NCI-H128 (cell line): Measurements from ENCODE around the gene AMD1.
A peak's percentile ranks its signal among the peaks of the same experiment; 100 is the strongest.
"Not testable (repeated sequence)": the region's sequence is repeated elsewhere in the genome, so short reads cannot be mapped to it uniquely, and the experiment has no call there.

ENCODE experiments used
- DNase-seq: peaks from one replicate; lab custom pipeline; 2025; ENCODE audit not compliant: unreplicated experiment; lab: John Stamatoyannopoulos, UW

The AMD1 gene

DNA sequence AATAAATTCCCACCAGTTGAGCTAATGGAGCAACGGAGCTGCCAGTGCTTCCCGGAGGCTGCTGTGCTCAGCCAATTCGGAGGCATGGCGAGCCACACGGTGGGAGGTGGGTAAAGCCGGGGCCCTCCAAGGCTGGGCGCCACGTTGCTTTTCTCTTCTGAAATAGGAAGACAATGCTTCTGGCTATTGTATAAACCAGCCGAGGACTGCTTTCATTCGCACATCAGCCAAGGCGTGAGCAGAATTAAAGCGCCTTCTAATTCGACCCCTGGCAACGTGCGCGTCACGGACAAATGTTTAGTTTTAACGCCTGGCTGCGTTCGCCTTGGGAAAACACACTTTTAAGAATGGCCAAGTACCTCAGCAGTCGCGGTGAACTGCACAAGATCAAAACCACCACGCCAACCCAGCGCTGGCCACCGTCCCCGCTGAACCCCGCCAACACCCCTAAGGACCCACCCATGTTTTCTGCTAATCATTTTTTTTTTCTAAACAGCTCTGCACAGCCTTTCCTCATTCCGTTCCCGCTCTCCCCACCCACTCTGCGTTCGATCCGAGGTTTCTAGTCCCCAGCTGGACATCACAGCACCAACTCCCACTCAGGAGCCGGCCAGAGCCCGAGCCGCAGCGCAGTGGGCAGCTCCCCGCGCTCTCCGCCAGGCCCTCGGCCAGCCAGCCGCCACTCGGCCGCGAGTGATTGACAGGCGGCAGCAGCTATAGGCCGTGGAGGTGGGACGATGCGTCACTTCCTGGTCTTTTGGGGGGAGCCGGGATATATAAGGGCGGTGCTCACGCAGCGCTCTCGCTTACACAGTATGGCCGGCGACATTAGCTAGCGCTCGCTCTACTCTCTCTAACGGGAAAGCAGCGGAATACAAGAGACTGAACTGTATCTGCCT lies at the start of gene AMD1:
AMD1 (plus strand) TSS at position 805 of the 899 bp plus-strand sequence. CDS start 321 bp downstream, outside the sequence.
- DNase-seq: peak; percentile 92

DNA sequence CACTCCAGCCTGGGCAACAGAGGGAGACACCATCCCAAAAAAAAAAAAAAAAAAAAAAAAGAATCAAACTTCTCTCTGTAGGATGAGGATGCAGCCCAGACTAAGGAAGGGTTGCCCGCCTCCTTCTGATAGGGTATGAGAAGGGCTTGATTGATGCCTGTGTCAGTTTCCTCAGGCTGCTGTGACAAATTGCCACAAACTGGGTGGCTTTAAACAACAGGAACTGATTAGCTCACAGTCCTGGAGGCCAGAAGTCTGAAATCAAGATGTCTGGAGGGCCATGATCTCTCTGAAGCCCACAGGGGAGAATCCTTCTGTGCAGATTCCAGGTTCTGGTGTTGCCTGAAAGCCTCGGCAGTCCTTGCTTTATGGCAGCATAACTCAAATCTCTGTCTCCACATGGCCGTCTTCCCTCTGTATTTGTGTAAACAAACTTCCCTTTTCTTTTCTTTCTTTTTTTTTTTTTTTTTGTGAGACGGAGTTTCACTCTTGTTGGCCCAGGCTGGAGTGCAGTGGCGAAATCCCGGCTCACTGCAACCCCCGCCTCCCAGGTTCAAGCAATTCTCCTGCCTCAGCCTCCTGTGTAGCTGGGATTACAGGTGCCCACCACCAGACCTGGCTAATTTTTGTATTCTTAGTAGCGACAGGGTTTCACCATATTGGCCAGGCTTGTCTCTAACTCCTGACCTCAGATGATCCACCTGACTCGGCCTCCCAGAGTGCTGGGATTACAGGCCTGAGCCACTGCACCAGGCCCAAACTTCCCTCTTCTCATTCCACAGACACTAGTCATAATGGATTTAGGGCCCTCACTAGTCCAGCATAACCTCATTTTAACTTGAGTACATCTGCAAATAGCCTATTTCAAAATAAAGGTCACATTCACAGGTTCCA lies 48.1 kb upstream of the AMD1 start:
- no peak for DNase-seq

DNA sequence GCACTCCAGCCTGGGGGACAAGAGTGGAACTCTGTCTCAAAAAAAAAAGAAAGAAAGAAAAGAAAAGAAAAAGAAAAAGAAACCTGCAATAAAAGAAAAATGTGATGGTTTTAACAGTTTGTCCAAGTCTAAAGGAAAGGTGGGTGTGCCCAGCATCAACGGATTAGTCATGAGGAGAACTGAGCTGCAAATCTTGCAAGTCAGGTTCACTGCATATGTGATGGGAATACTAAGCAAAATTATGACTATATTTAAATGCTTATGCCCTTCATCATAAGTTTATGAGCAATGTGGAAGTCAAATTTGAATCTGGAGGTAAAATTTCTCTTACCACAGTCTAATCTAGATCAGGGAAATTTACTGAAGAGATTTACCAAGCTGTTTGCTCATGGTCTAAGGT lies 46.2 kb upstream of the AMD1 start:
- DNase-seq: no peak

DNA sequence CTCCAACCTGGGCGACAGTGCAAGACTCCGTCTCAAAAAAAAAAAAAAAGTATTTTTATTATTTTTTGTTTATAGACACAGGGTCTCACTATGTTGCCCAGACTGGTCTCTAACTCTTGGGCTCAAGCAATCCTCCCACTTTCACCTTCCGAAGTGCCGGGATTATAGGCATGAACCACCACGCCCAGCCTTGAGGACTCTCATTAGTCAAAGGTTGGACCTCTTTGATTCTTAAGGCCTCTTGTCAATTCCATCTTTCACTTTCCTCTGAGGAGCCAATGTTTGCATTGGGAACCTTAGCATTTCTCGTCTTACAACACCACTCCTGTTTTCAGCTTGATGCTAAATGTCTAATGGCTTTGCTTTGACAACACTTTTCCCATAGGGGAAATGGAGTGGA lies 43.2 kb upstream of the AMD1 start:
- DNase-seq: no peak

DNA sequence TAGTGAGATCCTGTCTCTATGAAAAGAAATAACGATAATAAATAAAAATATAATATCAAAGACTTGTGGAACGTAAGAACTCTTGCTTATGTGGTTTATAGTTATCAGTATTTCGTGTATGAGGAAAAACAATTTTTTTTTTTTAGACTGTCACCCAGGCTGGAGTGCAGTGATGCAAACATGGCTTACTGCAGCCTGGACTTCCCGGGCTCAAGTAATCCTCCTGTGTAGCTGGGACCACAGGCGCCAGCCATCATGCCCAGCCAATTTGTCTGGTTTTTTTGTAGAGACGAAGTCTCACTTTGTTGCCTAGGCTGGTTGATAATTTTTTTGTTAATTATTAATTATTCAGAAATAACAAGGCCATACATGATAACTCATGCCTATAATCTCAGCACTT lies 40.8 kb upstream of the AMD1 start:
- no peak for DNase-seq

DNA sequence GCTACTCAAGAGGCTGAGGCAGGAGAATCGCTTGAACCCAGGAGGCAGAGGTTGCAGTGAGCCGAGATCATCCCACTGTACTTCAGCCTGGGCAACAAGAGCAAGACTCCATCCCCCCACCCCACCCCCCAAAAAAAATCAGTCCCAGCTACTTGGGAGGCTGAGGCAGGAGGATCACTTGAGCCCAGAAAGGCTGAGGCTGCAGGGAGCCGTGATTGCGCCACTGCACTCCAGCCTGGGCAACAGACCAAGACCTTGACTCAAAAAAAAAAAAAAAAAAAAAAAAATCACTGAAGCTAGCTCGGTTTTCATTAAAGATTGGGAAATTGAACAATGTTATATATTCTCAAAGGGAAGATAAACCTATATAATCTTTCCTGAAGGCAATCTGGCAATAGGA lies 38.8 kb upstream of the AMD1 start:
- DNase-seq: not testable (repeated sequence)

DNA sequence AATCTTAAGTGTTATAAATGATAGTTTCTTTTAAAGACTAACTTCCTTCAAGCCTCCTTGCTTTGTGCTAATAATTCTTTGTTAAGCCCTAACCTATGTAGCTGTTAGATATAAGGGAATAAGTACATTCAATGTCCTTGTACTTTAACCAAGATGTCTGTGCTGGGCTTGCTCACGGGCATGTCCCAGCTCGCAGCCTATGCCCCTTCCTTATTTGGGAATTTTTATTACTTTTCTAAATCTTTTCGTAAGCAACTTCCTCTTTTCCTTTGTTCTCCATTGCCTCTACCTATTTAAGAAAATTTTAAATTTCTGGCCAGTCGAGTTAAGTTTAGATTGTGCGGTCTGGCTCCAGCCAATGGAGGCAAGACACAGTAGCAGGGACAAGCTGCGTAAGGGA lies 33.3 kb upstream of the AMD1 start:
- DNase-seq: no peak

DNA sequence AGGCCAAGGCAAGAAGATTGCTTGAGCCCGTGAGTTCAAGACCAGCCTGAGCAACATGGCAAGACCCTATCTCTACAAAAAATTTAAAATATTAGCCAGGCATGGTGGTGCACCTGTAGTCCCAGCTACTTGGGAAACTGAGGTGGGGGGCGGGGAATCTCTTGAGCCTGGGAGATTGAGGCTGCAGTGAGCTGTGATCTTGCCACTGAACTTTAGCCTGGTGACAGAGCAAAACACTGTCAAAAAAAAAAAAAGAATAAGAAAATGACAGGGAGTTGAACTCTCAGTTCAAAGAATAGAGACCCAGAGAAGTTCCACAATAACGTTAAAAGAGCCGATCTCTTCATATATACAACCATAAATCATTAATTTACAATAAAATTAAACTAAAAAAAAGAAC lies 24.8 kb upstream of the AMD1 start:
- no peak for DNase-seq

DNA sequence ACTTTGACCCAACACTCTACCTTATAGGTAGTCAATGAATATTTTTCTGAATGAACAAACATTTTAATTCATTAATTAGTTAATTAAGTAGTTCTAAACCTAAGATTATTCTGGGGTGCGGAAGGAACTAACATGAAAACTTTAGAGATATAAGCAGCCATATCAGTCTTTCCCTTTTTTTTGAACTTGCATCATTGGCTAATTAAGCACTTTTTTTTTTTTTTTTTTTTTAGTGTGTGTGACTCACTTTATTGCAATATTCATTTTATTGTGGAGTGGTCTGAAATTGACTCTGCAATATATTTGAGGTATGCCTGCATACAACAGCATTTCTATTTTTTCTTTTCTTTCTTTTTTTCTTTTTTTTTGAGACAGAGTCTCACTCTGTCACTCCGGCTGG lies 21.8 kb upstream of the AMD1 start:
- DNase-seq: no peak

DNA sequence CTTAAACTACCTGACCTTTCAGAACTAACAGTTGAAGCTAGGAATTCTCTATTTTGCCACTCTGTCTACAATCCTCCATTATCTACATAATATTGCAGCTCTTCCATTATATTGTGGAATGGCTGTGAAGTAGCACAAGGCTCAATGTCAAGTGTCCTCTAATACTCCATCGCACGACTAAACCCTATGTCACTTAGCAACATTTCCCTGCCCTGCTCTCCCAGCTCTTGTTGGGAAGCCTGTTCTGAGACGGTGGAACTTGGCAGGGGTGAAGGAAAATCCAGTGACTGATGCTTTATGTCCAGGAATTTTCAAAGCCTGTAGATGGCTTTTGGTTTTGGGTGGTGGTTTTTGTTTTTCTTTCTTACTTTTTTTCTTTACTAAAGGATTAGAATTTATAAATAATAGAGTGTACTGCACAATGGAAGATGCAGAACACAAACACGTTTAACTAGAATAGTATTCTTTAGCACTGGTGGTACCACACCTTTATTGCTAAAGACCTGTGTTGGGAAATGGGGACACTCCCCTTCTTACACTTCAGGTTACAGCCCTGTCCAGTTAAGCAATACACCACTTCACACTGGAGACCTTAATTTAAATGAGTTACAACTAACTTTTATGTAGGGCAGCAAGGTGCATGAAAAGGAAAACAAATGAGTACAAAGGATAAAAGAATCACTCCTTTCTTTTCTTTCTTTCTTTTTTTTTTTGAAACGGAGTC lies 20.7 kb upstream of the AMD1 start:
- DNase-seq: no peak

DNA sequence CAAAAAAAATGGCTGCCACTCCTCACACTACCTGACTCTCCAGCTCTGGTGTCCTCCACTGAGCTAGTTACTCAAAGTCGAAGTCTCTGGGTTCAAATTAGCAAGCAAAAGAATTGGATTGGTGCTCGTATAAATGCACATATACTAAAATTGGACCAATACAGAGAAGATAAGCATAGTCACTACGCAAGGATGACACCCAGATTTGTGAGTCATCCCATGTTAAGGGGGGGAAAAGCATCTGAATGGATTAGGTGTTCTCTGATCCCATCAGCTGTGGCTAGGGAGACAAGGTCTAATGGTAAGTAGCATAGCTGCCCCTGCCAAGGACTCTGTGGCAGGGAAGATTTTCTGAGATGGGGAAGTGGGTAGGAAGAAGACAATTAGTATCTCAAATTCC lies 18.3 kb upstream of the AMD1 start:
- DNase-seq: no peak

DNA sequence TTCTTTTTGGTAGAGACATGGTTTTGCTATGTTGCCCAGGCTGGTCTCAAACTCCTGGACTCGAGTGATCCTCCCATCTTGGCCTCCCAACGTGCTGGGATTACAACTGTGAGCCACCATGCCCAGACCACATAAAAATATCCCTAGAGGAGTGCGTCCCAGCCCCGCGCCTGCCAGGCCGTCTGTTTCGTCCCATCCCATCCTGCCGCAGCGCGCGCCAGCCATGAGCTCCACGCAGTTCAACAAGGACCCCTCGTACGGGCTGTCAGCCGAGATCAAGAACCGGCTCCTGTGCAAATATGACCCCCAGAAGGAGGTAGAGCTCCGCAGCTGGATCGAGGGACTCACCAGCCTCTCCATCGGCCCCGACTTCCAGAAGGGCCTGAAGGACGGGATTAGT lies 16.6 kb upstream of the AMD1 start:
- DNase-seq: no peak

DNA sequence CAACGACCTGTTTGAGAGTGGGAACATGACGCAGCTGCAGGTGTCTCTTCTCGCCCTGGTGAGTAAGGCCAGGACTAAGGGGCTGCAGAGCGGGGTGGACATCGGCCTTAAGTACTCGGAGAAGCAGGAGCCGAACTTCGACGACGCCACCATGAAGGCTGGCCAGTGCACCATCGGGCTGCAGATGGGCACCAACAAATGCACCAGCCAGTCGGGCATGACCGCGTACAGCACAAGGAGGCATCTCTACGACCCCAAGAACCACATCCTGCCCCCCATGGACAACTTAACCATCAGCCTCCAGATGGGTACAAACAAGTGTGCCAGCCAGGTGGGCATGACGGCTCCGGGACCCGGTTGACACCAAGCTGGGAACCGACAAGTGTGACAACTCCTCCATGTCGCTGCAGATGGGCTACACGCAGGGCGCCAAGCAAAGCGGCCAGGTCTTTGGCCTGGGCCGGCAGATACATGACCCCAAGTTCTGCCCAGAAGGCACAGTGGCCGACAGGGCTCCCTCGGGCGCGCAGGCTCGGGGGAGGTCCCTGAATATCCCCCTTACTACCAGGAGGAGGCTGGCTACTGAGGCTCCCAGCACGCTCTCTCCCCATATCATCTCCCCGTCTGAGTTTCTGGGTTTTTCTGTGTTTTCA lies 15.9 kb upstream of the AMD1 start:
- DNase-seq: no peak

DNA sequence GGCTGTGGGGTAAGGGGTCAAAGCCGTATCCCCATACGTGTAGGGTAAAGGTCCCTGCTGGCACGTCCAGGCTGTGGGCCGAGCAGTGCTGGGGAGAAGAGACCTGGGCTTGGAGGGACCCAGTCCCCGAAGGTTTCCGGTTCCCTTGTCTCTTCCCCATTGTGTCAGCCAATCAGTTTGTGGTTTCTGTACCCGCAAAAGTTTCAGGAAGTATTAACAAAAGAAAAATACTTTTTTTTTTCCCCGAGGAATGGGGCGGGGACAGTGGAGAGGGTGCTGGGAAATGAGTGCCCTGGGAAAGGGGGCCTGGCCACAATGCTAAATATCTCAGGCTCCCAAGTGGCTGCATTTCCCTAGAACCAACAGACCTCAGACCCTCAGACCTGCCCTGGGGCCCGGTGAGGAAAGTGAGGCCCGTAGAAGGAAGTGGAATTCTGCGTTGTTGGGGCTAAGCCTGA lies 15.2 kb upstream of the AMD1 start:
- DNase-seq: no peak

DNA sequence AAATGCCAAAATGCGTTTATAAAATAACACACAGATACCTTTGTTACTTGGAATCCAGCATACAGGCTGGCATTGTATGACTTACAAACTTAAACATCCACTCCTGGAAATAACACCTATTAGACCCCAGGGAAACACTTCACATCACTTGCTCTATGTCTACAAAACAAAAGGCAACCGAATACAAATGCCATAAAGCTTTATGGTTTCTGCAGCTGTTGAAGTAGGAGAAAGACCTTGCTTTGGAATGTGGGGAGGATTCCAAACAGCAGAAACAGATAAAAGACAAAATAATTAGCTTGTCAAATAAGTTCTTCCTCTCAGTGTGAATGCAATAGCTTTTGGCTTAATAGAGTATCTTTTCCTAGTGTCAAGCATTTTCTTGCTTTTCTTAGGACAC lies 9.8 kb upstream of the AMD1 start:
- DNase-seq: no peak

DNA sequence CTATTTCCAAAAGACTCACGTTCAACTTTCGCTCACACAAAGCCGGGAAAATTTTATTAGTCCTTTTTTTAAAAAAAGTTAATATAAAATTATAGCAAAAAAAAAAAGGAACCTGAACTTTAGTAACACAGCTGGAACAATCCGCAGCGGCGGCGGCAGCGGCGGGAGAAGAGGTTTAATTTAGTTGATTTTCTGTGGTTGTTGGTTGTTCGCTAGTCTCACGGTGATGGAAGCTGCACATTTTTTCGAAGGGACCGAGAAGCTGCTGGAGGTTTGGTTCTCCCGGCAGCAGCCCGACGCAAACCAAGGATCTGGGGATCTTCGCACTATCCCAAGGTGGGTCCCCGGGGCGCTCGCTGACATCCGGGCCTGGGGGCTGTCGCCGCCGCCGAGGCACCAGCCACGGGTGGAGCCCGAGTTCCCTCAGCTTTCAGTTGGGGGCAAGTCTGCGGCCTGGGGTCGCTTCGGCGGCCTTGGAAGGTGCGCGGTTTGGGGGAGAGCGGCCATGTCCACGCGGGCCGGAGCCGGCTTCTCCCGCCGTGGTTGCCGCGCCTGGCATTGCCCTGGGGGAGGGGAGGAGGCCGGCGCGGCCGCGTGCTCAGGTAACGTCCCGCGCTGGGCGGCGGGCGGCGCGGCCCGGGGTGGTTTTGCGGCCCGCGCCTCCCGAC lies 429 bp downstream of the AMD1 start:
- DNase-seq: no peak

DNA sequence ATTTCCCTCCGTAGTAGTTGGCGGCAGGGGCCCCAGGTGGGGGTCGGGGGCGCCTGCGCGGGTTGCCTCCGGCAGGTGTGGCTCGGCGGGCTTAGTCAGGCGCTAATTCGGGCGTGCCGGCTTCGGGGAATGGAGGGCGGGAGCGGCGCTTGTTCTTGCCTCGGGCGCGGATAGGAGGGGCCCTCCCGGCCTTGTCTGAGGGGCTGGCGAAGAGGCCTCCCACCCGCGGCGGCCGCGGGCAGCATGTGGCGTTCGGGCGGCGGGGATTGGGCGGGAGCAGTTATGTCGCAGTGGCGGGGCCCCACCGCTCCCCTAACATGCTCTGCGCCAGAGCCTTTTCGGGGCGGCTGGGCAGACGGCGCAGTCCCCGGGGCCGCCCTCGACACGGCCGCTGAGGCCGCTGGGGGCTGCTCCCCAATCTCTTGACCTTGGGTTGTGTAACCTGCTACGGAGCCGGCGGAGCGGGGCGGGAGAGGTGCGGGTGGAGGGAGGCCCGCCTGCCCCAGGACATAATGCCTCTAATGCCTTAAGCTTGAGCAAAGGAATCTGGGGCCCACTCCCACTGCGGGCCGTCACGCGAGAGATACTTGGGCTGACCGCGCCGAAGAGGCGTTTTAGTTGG lies 1.1 kb downstream of the AMD1 start:
- DNase-seq: no peak

DNA sequence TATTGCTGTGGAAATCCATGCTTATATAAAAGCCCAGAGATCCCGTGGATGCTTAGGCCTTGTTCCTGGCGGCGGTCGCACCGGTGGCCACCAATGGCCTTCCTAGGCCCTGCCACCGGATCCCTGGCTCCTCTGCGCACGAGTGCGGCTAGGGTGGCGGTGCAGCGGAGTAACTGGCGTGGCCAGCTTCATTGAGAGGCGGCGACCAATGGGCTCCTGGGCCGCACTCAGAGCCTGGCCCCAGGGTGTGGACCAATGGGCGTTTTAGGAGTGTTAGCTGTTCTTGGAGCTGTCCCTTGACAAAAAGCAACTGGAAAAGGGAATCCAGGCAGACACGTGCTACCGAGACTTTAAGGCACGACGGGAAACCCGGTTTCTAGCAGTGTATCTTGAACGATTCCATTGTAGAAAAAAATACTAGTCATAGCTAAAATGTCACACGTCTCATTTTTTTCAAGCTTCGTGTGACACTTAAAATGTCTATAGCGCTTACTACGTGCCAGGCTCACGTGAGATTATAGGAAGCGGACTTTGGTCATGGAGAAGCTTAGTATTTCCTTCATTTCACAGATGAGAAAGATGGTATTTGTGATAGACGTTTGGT lies 1.7 kb downstream of the AMD1 start:
- peak; percentile 49 for DNase-seq

DNA sequence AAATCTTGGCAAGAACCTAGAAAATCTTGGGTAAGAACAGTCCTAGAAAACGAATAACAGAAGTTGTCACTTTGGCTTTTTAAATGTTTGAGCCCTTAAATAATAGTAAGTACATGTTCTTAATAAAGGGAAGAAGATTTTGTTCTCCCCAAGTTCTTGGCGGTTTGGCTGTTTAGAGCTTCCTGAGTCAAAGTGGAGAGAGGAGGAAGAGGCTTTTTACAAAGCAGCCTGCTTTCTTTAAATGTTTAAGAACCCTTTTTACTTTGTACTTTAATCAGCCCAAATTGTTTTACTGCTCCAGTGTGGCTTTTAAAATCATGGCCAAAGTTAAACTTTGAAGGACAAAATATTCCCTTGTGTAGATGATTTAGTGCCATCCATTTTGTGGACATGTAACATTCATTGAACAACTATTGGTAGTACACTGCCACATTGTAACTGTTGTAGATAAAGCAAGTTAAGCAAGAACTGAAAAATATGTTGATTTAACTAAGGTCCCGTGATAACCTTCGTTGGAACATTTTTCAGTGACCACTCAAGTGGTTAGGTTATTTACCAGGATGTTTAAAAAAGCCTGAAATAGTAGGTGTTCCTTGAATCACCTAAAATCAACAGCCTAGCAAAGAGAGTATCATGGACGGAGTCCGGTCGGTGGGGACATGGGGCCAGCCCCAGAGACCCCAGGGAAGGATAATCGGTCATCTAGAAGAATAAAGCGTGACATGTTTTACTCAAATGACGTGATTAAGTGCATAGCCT lies 2.4 kb downstream of the AMD1 start:
- no peak for DNase-seq
